Measurements from ENCODE around the gene ACTR1B.

DNA sequence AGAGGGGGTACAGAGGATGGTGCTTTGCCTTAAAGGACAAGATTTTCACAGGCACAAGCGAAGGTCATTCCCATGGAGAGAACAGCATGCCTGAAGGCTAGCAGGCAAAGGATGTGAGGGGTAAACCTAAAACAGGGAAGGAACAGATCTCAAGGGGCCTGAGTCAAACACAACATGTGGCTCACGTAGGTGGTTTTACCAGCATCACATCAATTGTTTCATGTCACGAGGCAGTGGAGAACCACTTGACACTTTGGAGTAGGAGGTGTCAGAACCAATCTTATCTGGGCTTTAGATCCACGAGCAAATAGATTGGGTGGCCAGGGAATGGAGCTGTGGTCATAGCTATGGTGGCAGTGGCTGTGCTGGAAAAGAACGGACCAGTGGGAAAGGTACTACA is 9.5 kb downstream of the ACTR1B start:
- TF ChIP-seq ZNF70 (CRISPR knock-in tag; IDR thresholded peaks at IDR 0.05) (no peak), ZFP30 (CRISPR knock-in tag; IDR thresholded peaks at IDR 0.05) (no peak), ZFP3 (CRISPR knock-in tag; IDR thresholded peaks at IDR 0.05) (no peak), ARNTL (CRISPR knock-in tag; IDR thresholded peaks at IDR 0.05; ENCODE audit: borderline replicate concordance, low read depth) (no peak), TCF4 (CRISPR knock-in tag; IDR thresholded peaks at IDR 0.05; ENCODE audit: borderline replicate concordance) (no peak)
- TF ChIP-seq, protein P1, sequence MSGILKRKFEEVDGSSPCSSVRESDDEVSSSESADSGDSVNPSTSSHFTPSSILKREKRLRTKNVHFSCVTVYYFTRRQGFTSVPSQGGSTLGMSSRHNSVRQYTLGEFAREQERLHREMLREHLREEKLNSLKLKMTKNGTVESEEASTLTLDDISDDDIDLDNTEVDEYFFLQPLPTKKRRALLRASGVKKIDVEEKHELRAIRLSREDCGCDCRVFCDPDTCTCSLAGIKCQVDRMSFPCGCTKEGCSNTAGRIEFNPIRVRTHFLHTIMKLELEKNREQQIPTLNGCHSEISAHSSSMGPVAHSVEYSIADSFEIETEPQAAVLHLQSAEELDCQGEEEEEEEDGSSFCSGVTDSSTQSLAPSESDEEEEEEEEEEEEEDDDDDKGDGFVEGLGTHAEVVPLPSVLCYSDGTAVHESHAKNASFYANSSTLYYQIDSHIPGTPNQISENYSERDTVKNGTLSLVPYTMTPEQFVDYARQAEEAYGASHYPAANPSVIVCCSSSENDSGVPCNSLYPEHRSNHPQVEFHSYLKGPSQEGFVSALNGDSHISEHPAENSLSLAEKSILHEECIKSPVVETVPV (CRISPR knock-in tag; IDR thresholded peaks at IDR 0.05) = no peak
- TF ChIP-seq, protein P2, sequence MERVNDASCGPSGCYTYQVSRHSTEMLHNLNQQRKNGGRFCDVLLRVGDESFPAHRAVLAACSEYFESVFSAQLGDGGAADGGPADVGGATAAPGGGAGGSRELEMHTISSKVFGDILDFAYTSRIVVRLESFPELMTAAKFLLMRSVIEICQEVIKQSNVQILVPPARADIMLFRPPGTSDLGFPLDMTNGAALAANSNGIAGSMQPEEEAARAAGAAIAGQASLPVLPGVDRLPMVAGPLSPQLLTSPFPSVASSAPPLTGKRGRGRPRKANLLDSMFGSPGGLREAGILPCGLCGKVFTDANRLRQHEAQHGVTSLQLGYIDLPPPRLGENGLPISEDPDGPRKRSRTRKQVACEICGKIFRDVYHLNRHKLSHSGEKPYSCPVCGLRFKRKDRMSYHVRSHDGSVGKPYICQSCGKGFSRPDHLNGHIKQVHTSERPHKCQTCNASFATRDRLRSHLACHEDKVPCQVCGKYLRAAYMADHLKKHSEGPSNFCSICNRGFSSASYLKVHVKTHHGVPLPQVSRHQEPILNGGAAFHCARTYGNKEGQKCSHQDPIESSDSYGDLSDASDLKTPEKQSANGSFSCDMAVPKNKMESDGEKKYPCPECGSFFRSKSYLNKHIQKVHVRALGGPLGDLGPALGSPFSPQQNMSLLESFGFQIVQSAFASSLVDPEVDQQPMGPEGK (CRISPR knock-in tag; IDR thresholded peaks at IDR 0.05; ENCODE audit: borderline replicate concordance) = no peak
- TF ChIP-seq, protein P3, sequence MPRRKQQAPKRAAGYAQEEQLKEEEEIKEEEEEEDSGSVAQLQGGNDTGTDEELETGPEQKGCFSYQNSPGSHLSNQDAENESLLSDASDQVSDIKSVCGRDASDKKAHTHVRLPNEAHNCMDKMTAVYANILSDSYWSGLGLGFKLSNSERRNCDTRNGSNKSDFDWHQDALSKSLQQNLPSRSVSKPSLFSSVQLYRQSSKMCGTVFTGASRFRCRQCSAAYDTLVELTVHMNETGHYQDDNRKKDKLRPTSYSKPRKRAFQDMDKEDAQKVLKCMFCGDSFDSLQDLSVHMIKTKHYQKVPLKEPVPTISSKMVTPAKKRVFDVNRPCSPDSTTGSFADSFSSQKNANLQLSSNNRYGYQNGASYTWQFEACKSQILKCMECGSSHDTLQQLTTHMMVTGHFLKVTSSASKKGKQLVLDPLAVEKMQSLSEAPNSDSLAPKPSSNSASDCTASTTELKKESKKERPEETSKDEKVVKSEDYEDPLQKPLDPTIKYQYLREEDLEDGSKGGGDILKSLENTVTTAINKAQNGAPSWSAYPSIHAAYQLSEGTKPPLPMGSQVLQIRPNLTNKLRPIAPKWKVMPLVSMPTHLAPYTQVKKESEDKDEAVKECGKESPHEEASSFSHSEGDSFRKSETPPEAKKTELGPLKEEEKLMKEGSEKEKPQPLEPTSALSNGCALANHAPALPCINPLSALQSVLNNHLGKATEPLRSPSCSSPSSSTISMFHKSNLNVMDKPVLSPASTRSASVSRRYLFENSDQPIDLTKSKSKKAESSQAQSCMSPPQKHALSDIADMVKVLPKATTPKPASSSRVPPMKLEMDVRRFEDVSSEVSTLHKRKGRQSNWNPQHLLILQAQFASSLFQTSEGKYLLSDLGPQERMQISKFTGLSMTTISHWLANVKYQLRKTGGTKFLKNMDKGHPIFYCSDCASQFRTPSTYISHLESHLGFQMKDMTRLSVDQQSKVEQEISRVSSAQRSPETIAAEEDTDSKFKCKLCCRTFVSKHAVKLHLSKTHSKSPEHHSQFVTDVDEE (CRISPR knock-in tag; IDR thresholded peaks at IDR 0.05) = no peak
